Fibroblast of the aortic adventitia (primary cell): ENCODE measurements around the gene FAM110A. TPM values are rescaled to one million over a fixed set of nuclear protein-coding genes. Genes with fewer than 3 reads are reported as not detected.
"Not testable (repeated sequence)": the region's sequence is repeated elsewhere in the genome, so short reads cannot be mapped to it uniquely, and the experiment has no call there.

Experiments used
- DNase-seq: peaks from one replicate; pipeline ENCODE4 v3.0.0-alpha.2; 2010; ENCODE audit warnings: low read depth
- H3K4me3 ChIP-seq: 2 replicates; pipeline ENCODE4 v1.5.1; 2011; ENCODE audit warnings: low read depth, mild to moderate bottlenecking, control low read depth, low read length, moderate library complexity
- CTCF ChIP-seq: IDR thresholded peaks from 2 replicates; pipeline ENCODE4 v1.5.1; 2011; ENCODE audit warnings: mild to moderate bottlenecking, low read length, control low read depth, inconsistent platforms; ENCODE audit not compliant: insufficient read depth
- total RNA-seq: library from RNA; depleted of rRNA; stranded (reverse); fragments of >200 nt; gene quantifications from 2 replicates; pipeline ENCODE4 v1.2.3, GENCODE V29; 2012; ENCODE audit warnings: low replicate concordance

FAM110A gene
- total RNA-seq, 1 donor, result 5.5 TPM

GRCh38 chr20:824490-824889 lies 9.0 kb upstream of the FAM110A start:
- DNase-seq, result no peak
- no peak overlapping the region for H3K4me3 ChIP-seq
- no peak for TF ChIP-seq CTCF

GRCh38 chr20:824916-825315 lies 8.6 kb upstream of the FAM110A start:
- no peak for DNase-seq
- no peak overlapping the region for H3K4me3 ChIP-seq
- no peak for TF ChIP-seq CTCF

- no peak for TF ChIP-seq CTCF
- DNase-seq, result no peak
- no peak overlapping the region for H3K4me3 ChIP-seq
Measured at GRCh38 chr20:825710-826421, 7.6 kb upstream of the FAM110A start.

- TF ChIP-seq CTCF, result no peak
- H3K4me3 ChIP-seq, result no peak overlapping the region
- no peak for DNase-seq
Measured at GRCh38 chr20:826695-827323, 6.7 kb upstream of the FAM110A start.

- DNase-seq, H3K4me3 ChIP-seq: not testable (repeated sequence)
Measured at GRCh38 chr20:827981-828380, 5.5 kb upstream of the FAM110A start.

GRCh38 chr20:828987-829386 lies 4.5 kb upstream of the FAM110A start:
- DNase-seq, result no peak
- TF ChIP-seq CTCF, result no peak
- no peak overlapping the region for H3K4me3 ChIP-seq

GRCh38 chr20:829551-829950 lies 4.0 kb upstream of the FAM110A start:
- no peak for TF ChIP-seq CTCF
- H3K4me3 ChIP-seq, result no peak overlapping the region
- DNase-seq, result peak; percentile 28
